IPS-18c (cell line): ENCODE results near the gene MDN1.
"Not testable (repeated sequence)": the region's sequence is repeated elsewhere in the genome, so short reads cannot be mapped to it uniquely, and the experiment has no call there.

Experiments used
- H3K4me3 ChIP-seq: 2 replicates; pipeline ENCODE4 v1.7.0; 2013; ENCODE audit warnings: low read depth, mild to moderate bottlenecking, low read length, moderate library complexity; ENCODE audit not compliant: insufficient read depth
- H3K9me3 ChIP-seq: one replicate; pipeline ENCODE4 v1.6.1; 2013; ENCODE audit warnings: mild to moderate bottlenecking, low read length, moderate library complexity; ENCODE audit not compliant: control insufficient read depth, insufficient read depth

MDN1 gene

GRCh38 chr6:89819336-89820130, at the start of gene MDN1:
Gene MDN1, minus strand, starts transcription at chr6:89819794. Its CDS starts 187 bp downstream, at chr6:89819607.
- no peaks in the 10 kb centered on the region for H3K9me3 ChIP-seq
- H3K4me3 ChIP-seq, result peak within 1 kb of the TSS; percentile 91

DNA sequence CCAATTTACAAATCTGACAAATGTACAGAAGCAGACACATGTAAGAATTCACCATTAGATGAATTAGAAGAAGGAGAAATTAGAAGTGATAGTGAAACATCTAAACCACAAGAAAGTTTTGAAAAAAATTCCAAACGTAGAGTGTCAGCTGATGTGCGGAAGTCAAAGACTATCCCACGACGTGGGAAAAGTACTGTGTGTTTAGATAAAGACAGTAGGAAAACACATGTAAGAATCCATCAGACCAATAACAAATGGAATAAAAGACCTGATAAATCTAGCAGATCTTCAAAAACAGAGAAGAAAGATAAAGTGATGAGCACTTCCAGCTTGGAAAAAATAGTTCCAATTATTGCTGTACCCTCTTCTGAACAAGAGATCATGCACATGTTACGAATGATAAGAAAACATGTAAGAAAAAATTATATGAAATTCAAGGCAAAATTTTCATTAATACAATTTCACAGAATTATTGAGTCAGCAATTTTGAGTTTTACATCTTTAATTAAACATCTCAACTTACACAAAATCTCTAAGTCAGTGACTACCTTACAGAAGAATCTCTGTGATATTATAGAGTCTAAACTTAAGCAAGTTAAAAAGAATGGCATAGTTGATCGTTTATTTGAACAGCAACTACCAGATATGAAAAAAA, 46.6 kb upstream of the MDN1 start:
- no peak overlapping the region for H3K4me3 ChIP-seq

GRCh38 chr6:89862698-89863097, 43.1 kb upstream of the MDN1 start:
- no peak overlapping the region for H3K4me3 ChIP-seq
- no peaks in the 10 kb centered on the region for H3K9me3 ChIP-seq

More for the DNA sequence above, 46.6 kb upstream of the MDN1 start:
- no peaks in the 10 kb centered on the region for H3K9me3 ChIP-seq

DNA sequence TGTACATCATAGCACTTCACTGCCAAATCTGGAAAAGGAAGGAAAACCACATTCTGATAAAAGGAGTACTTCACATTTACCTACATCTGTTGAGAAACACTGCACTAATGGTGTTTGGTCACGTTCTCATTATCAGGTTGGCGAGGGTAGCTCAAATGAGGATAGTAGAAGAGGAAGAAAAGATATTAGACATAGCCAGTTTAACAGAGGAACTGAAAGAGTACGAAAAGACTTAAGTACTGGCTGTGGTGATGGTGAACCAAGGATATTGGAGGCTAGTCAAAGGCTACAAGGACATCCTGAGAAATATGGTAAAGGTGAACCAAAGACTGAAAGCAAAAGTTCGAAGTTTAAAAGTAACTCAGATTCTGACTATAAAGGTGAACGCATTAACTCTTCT, 42.7 kb upstream of the MDN1 start:
- H3K9me3 ChIP-seq, result no peaks in the 10 kb centered on the region
- no peak overlapping the region for H3K4me3 ChIP-seq

GRCh38 chr6:89859744-89860143, 40.1 kb upstream of the MDN1 start:
- Histone ChIP-seq H3K9me3 (no peaks in the 10 kb centered on the region), H3K4me3 (no peak overlapping the region)

- no peaks in the 10 kb centered on the region for H3K9me3 ChIP-seq
Measured at GRCh38 chr6:89858041-89858440, 38.4 kb upstream of the MDN1 start.

GRCh38 chr6:89853068-89853467, 33.5 kb upstream of the MDN1 start:
- no peaks in the 10 kb centered on the region for H3K9me3 ChIP-seq

More at GRCh38 chr6:89858041-89858440, 38.4 kb upstream of the MDN1 start:
- no peak overlapping the region for H3K4me3 ChIP-seq

DNA sequence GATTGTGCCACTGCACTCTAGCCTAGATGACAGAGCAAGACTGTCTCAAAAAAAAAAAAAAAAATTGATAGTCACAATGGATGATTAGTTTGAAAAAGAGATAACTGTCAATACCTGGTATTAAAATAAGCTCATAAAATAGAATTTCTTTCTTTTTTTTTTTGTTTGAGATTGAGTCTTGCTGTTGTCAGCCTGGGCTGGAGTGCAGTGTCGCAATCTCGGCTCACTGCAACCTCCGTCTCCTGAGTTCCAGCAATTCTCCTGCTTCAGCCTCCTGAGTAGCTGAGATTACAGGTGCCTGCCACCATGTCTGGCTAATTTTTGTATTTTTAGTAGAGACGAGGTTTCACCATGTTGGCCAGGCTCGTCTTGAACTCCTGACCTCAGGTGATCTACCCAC, 27.9 kb upstream of the MDN1 start:
- H3K4me3 ChIP-seq, H3K9me3 ChIP-seq: not testable (repeated sequence)

More at GRCh38 chr6:89853068-89853467, 33.5 kb upstream of the MDN1 start:
- no peak overlapping the region for H3K4me3 ChIP-seq

GRCh38 chr6:89843070-89843469, 23.5 kb upstream of the MDN1 start:
- no peaks in the 10 kb centered on the region for H3K9me3 ChIP-seq
- no peak overlapping the region for H3K4me3 ChIP-seq

- Histone ChIP-seq H3K4me3 (no peak overlapping the region), H3K9me3 (no peaks in the 10 kb centered on the region)
Measured at GRCh38 chr6:89842228-89842627, 22.6 kb upstream of the MDN1 start.

DNA sequence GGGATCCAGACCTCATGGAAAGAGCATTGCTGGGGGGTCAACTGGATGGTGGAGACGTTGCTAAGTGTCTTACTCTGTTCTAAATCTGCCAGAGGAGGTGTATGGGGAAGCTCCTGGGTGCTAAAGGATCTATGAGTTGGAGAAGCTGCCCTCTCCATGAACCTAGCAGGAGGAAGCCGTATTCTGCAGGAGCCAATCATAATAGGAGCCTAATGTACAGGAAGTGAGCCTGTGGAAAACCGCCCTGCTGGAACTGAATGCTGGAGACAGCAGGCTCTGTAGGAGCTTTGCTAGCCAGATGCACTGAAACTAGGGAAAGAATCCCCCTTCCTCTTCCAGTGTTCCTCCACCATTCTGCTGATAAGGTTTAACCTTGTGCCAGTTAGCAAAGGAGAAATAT, 20.9 kb upstream of the MDN1 start:
- no peak overlapping the region for H3K4me3 ChIP-seq

DNA sequence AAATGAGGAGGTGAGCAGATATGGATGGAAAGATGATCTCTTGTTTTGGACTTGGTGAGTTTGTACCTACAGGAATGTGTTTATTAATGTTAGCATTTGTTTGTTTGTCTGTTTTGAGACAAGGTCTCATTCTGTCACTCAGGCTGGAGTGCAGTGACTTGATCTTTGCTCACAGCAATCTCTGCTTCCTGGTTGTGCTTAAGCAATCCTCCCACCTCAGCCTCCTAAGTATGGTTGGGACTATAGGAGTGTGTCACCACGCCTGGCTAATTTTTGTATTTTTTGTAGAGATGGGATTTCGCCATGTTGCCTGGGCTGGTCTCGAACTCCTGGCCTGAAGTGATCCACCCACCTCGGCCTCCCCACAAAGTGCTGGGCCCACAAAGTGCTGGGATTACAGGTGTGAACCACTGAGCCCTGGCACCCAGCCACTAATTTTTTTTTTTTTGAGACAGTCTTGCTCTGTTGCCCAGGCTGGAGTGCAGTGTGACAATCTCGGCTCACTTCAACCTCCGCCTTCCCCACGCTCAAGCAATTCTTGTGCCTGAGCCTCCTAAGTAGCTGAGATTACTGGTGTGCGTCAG, 17.1 kb upstream of the MDN1 start:
- no peak overlapping the region for H3K4me3 ChIP-seq
- H3K9me3 ChIP-seq, result no peaks in the 10 kb centered on the region

More for the DNA sequence above, 20.9 kb upstream of the MDN1 start:
- H3K9me3 ChIP-seq, result no peaks in the 10 kb centered on the region

GRCh38 chr6:89834884-89835792, 15.5 kb upstream of the MDN1 start:
- Histone ChIP-seq H3K9me3 (no peaks in the 10 kb centered on the region), H3K4me3 (no peak overlapping the region)

DNA sequence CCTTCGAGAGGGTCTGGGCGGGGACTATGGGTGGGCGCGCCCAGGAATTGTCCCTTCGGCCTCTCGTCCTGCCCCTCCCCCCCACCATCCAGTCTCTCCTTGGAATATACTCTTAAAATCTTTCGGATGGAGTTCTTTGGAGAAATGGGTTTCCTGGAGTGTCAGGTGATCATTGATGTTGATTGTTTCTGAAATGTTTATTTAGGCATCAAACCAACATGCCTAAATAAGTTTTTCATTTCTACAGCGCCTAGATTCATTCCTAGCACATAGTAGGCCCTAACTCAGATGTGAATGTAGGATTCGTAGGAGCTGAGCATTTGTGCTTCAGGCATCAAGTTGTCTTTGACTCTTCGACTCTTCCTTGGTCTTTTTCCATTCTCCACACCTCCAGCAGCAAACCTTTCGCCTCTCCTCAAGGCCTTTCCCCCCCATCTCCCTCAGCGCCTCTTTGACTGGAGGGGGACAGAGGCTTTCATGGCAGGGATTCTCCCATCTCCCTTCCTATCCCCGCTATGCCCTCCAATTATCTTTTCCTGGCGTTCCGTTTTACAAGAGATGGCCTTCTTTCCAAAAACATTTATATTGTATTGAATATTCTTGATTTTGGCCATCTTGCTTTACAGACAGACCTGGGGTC, 10.7 kb upstream of the MDN1 start:
- Histone ChIP-seq H3K4me3 (peak overlapping the region; percentile 92), H3K9me3 (no peaks in the 10 kb centered on the region)

DNA sequence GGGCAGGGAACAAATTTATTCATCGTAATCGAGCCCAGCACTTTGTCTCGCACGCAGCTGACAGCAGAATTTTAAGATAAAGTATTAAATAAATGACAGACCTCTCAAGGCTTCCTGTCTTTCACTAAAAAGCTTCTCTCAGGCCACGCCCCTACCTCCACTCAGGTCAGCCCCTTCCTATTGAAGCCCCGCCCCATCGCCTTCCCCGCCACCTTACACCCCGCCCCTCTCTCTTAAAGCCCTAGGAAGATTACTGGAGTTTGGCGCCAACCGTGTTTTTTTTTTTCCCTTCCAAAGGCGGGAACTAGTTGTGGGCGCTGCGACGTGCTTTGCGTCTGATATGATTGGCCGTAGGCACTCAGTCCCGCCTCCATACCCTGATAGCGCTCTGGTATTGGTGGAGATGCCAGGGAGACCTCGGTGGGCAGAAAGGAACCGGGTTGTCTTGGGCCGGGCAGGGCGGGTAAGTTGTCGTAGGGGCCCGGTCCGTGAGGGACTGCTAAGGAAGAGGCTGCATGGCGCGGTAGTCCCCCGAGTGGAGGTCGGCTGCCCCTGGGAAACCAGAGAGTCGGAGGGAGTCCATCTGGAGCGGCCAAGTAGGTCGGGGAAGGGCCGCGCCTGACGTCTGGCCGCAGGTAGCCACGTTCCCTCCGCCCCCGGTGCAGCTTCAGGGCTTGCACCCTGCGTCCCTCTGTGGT, 10.0 kb upstream of the MDN1 start, which contains the start of gene CASP8AP2:
Gene CASP8AP2, plus strand, starts transcription at position 409 of the 698 bp plus-strand sequence.
- H3K9me3 ChIP-seq, result no peaks in the 10 kb centered on the region
- H3K4me3 ChIP-seq, result peak within 1 kb of the TSS; percentile 92

- peak overlapping the region; percentile 54 for H3K4me3 ChIP-seq
- H3K9me3 ChIP-seq, result no peaks in the 10 kb centered on the region
Measured at GRCh38 chr6:89828988-89829471, 9.4 kb upstream of the MDN1 start.
